HEK293 (cell line): Measurements from ENCODE around the gene GLI1.

Experiments
- CTCF ChIA-PET: fragments of 350-600 bp; formaldehyde crosslinking; extraction: SDS; loops from one replicate; lab custom pipeline; 2021; ENCODE audit warnings: antibody characterized with exemption; lab: Yijun Ruan, JAX
- POLR2A ChIA-PET: fragments of 300-600 bp; formaldehyde crosslinking; extraction: SDS; loops from one replicate; lab custom pipeline; 2020; ENCODE audit warnings: antibody characterized with exemption, inconsistent platforms; lab: Yijun Ruan, JAX
- H3K27ac ChIP-seq: fragments of 200-500 bp; sonication (Bioruptor generic); 2 replicates; pipeline ENCODE4 v1.5.1; 2014; ENCODE audit warnings: low read depth, low read length, control low read depth, inconsistent platforms; ENCODE audit errors: extremely low read depth
- H3K36me3 ChIP-seq, 2 experiments: fragments of 200-500 bp in 1 of 2; sonication (Bioruptor generic) in 1 of 2; 1 replicate in 1 of 2; 2 replicates in 1 of 2; pipeline ENCODE4 v1.5.1; 2014 to 2017; ENCODE audit warnings: inconsistent platforms in 2 of 2, low read length in 2 of 2; ENCODE audit not compliant: control insufficient read depth in 2 of 2, insufficient read depth in 1 of 2
- H3K4me1 ChIP-seq: fragments of 200-500 bp; sonication (Bioruptor generic); 2 replicates; pipeline ENCODE4 v1.5.1; 2014; ENCODE audit warnings: mild to moderate bottlenecking, low read length, inconsistent platforms; ENCODE audit not compliant: control insufficient read depth, insufficient read depth
- H3K4me3 ChIP-seq: 2 replicates; pipeline ENCODE4 v1.5.1; 2011; ENCODE audit warnings: low read depth, mild to moderate bottlenecking, control low read depth, low read length, moderate library complexity
- H3K9me3 ChIP-seq: fragments of 200-500 bp; sonication (Bioruptor generic); 2 replicates; pipeline ENCODE4 v1.5.1; 2014; ENCODE audit warnings: low read depth, low read length, inconsistent platforms; ENCODE audit not compliant: control insufficient read depth, insufficient read depth
- FEZF1 ChIP-seq: fragments of 450-650 bp; formaldehyde crosslinking; IDR thresholded peaks from 2 replicates; pipeline ENCODE4 v1.5.1; 2016; ENCODE audit warnings: missing biosample characterization, missing genetic modification characterization
- IKZF3 ChIP-seq: fragments of 450-650 bp; IDR thresholded peaks from 2 replicates; pipeline ENCODE4 v1.5.0; 2018; ENCODE audit warnings: missing biosample characterization, mild to moderate bottlenecking, missing genetic modification characterization, moderate library complexity
- SCRT2 ChIP-seq: fragments of 450-650 bp; formaldehyde crosslinking; IDR thresholded peaks from 2 replicates; pipeline ENCODE4 v1.5.1; 2016; ENCODE audit warnings: missing biosample characterization, missing genetic modification characterization
- ZBTB17 ChIP-seq: fragments of 450-650 bp; formaldehyde crosslinking; IDR thresholded peaks from 2 replicates; pipeline ENCODE4 v1.5.1; 2016; ENCODE audit warnings: missing biosample characterization, missing genetic modification characterization
- ZBTB20 ChIP-seq: fragments of 450-650 bp; formaldehyde crosslinking; IDR thresholded peaks from 2 replicates; pipeline ENCODE4 v1.5.1; 2016; ENCODE audit warnings: missing biosample characterization, missing genetic modification characterization
- ZFHX2 ChIP-seq: fragments of 450-650 bp; formaldehyde crosslinking; conservative IDR thresholded peaks from 2 replicates; pipeline ENCODE4 v1.5.1; 2016; ENCODE audit warnings: missing biosample characterization, missing genetic modification characterization
- ZNF146 ChIP-seq: fragments of 450-650 bp; formaldehyde crosslinking; IDR thresholded peaks from 2 replicates; pipeline ENCODE4 v1.5.1; 2016; ENCODE audit warnings: missing biosample characterization, missing genetic modification characterization
- ZNF248 ChIP-seq: fragments of 450-650 bp; formaldehyde crosslinking; IDR thresholded peaks from 2 replicates; pipeline ENCODE4 v1.5.1; 2017; ENCODE audit warnings: missing biosample characterization, missing genetic modification characterization
- ZNF366 ChIP-seq: fragments of 450-650 bp; formaldehyde crosslinking; conservative IDR thresholded peaks from 2 replicates; pipeline ENCODE4 v1.5.1; 2016; ENCODE audit warnings: missing biosample characterization, missing genetic modification characterization
- ZNF626 ChIP-seq: fragments of 450-650 bp; sonication (Bioruptor Pico); formaldehyde crosslinking; IDR thresholded peaks from 2 replicates; pipeline ENCODE4 v1.5.1; 2018; ENCODE audit warnings: missing biosample characterization, missing genetic modification characterization, inconsistent platforms
- ZNF777 ChIP-seq: fragments of 450-650 bp; formaldehyde crosslinking; IDR thresholded peaks from 2 replicates; pipeline ENCODE4 v1.5.1; 2017; ENCODE audit warnings: missing biosample characterization, missing genetic modification characterization, borderline replicate concordance
- ZSCAN30 ChIP-seq: fragments of 450-650 bp; IDR thresholded peaks from 2 replicates; pipeline ENCODE4 v1.5.1; 2018; ENCODE audit warnings: missing biosample characterization, mild to moderate bottlenecking, missing genetic modification characterization, moderate library complexity
- TF ChIP-seq, protein P1 (sequence below): fragments of 450-650 bp; formaldehyde crosslinking; IDR thresholded peaks from 2 replicates; pipeline ENCODE4 v1.5.1; 2016; ENCODE audit warnings: missing biosample characterization, missing genetic modification characterization
- TF ChIP-seq, protein P2 (sequence below): fragments of 450-650 bp; IDR thresholded peaks from 2 replicates; pipeline ENCODE4 v1.5.1; 2018; ENCODE audit warnings: missing biosample characterization, missing genetic modification characterization
- TF ChIP-seq, protein P3 (sequence below): fragments of 450-650 bp; formaldehyde crosslinking; IDR thresholded peaks from 2 replicates; pipeline ENCODE4 v1.5.1; 2016; ENCODE audit warnings: missing biosample characterization, missing genetic modification characterization
- TF ChIP-seq, protein P4 (sequence below): fragments of 450-650 bp; formaldehyde crosslinking; IDR thresholded peaks from 2 replicates; pipeline ENCODE4 v1.5.1; 2017; ENCODE audit warnings: missing biosample characterization, missing genetic modification characterization

GLI1 gene

DNA sequence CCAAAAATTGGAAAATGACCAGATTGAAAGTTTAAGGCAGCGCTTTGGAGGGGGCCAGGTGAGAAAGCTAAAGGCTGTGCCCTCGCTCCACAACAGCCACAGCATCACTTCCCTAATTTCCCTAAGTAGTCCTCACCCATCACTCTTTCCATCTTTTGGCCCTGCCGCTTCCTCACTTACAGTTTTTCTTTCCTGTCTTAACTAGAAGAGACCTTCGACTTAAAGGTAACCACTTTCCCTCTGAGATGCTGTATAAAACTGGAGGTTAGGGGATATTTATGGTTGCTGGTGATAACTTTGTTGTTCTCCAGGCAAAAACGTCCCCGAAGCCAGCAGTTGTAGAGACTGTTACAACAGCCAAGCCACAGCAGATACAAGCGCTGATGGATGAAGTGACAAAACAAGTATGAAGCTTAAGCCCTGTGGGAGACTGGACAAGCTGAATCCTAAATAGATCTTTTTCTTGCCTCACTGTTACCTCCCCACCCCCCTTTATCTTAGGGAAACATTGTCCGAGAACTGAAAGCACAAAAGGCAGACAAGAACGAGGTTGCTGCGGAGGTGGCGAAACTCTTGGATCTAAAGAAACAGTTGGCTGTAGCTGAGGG is 56.5 kb downstream of the GLI1 start:
- Histone ChIP-seq H3K4me1 (0 out of 2 replicates have a peak, but pooled peaks cover 2% of the 10 kb centered on the region), H3K4me3 (no peak overlapping the region), H3K27ac (no peak overlapping the region), H3K9me3 (no peaks in the 10 kb centered on the region), H3K36me3 (peaks cover 43 to 81% of the 10 kb centered on the region in 2 experiments)
- TF ChIP-seq ZBTB20 (tag by site-specific recombination) (no peak), SCRT2 (tag by site-specific recombination) (no peak), ZNF366 (tag by site-specific recombination) (peak; percentile 25; the same call in 1 of the 2 replicates)
- CTCF ChIA-PET, result interaction anchor here (0.6 to 1.1 kb wide), 3 partner anchors 56 to 881 kb away, joined by 3 to 8 read pairs (median 5); no protein-coding TSS in a partner anchor
- POLR2A ChIA-PET, result interaction anchor here (1.5 to 2.4 kb wide), 2 partner anchors 12 to 19 kb away, joined by 3 to 15 read pairs; no protein-coding TSS in a partner anchor

DNA sequence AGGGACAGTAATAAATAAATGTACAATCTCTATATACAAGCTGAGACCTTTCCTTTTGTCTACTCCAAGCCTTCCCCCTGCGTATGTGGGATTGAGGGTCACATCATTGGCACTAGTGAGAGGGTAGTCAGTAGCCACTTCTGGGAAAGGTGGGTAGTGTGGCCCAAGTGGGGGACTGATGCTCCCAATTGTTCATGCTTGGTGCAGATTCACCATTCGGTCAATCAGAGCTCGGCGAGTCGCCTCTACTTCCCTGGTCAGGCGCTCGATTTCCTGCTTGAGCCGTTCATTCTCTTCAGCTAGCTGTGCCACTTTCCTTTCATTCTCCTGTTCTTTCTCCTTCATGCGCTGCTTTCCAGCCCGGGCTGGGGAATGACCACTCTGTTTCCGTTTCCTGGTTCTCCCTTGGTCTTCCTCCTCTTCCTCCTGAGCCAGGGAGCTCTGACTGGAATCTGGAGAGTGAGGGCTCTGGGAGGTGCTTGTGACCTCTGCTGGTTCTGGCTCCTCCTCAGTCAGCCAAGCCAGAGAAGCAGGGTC is 57.1 kb downstream of the GLI1 start:
- TF ChIP-seq, protein P1, sequence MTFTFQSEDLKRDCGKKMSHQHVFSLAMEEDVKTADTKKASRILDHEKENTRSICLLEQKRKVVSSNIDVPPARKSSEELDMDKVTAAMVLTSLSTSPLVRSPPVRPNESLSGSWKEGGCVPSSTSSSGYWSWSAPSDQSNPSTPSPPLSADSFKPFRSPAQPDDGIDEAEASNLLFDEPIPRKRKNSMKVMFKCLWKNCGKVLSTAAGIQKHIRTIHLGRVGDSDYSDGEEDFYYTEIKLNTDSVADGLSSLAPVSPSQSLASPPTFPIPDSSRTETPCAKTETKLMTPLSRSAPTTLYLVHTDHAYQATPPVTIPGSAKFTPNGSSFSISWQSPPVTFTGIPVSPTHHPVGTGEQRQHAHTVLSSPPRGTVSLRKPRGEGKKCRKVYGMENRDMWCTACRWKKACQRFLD (tag by site-specific recombination), result no peak
- no peak for TF ChIP-seq ZNF146 (tag by site-specific recombination)
- TF ChIP-seq ZFHX2, result no peak
- TF ChIP-seq ZNF777, result no peak
- TF ChIP-seq, protein P2, sequence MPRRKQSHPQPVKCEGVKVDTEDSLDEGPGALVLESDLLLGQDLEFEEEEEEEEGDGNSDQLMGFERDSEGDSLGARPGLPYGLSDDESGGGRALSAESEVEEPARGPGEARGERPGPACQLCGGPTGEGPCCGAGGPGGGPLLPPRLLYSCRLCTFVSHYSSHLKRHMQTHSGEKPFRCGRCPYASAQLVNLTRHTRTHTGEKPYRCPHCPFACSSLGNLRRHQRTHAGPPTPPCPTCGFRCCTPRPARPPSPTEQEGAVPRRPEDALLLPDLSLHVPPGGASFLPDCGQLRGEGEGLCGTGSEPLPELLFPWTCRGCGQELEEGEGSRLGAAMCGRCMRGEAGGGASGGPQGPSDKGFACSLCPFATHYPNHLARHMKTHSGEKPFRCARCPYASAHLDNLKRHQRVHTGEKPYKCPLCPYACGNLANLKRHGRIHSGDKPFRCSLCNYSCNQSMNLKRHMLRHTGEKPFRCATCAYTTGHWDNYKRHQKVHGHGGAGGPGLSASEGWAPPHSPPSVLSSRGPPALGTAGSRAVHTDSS (tag by site-specific recombination), result peak; percentile 76
- TF ChIP-seq ZBTB17 (tag by site-specific recombination), result peak; percentile 52
- no peak for TF ChIP-seq ZSCAN30 (tag by site-specific recombination)
- TF ChIP-seq IKZF3 (tag by site-specific recombination), result 0 out of 2 replicates have a peak, but pooled peaks have one; percentile 4
- Histone ChIP-seq H3K4me1 (peaks cover 8% of the 10 kb centered on the region; the same call in 1 of the 2 replicates), H3K36me3 (peaks cover 40 to 74% of the 10 kb centered on the region in 2 experiments), H3K9me3 (no peaks in the 10 kb centered on the region), H3K27ac (no peak overlapping the region), H3K4me3 (no peak overlapping the region)
- ChIA-PET POLR2A (interaction anchor here (1.4 to 2.4 kb wide), 2 partner anchors 10 to 13 kb away, joined by 4 to 15 read pairs; no protein-coding TSS in a partner anchor), CTCF (interaction anchor here (0.8 to 1.6 kb wide), 3 partner anchors 56 to 796 kb away, joined by 4 to 8 read pairs (median 5); partner anchors contain the start of gene GLI1)

DNA sequence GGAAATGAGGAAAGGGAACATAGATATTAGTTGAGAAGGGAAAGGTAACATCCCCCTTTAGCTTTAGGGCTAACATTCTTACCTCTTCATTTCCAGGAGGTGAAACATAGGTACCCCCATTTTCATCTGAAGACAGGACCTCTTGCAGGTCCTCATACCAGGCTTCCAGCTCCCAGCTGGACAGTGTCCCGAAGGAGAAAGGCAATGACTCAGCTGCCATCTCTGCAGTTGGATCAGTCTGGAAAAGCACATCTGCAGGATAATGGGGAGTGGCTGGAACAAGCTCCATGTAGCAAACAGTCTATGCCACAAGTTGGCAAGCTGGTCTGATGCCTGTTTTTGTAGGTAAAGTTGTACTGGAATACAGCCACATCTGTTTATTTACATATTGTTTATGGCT is 57.6 kb downstream of the GLI1 start:
- ChIA-PET POLR2A (interaction anchor here (1.4 to 2.4 kb wide), 2 partner anchors 9 to 13 kb away, joined by 4 to 15 read pairs; no protein-coding TSS in a partner anchor), CTCF (interaction anchor here (1.6 kb wide), 1 partner anchor 58 kb away, joined by 4 read pairs; the partner anchor contains the start of gene GLI1)
- Histone ChIP-seq H3K4me3 (no peak overlapping the region), H3K36me3 (peaks cover 40 to 69% of the 10 kb centered on the region in 2 experiments), H3K4me1 (peaks cover 13% of the 10 kb centered on the region), H3K9me3 (no peaks in the 10 kb centered on the region), H3K27ac (no peak overlapping the region; the same call in 1 of the 2 replicates)
- no peak for TF ChIP-seq ZNF248 (tag by site-specific recombination)
- TF ChIP-seq, protein P3, sequence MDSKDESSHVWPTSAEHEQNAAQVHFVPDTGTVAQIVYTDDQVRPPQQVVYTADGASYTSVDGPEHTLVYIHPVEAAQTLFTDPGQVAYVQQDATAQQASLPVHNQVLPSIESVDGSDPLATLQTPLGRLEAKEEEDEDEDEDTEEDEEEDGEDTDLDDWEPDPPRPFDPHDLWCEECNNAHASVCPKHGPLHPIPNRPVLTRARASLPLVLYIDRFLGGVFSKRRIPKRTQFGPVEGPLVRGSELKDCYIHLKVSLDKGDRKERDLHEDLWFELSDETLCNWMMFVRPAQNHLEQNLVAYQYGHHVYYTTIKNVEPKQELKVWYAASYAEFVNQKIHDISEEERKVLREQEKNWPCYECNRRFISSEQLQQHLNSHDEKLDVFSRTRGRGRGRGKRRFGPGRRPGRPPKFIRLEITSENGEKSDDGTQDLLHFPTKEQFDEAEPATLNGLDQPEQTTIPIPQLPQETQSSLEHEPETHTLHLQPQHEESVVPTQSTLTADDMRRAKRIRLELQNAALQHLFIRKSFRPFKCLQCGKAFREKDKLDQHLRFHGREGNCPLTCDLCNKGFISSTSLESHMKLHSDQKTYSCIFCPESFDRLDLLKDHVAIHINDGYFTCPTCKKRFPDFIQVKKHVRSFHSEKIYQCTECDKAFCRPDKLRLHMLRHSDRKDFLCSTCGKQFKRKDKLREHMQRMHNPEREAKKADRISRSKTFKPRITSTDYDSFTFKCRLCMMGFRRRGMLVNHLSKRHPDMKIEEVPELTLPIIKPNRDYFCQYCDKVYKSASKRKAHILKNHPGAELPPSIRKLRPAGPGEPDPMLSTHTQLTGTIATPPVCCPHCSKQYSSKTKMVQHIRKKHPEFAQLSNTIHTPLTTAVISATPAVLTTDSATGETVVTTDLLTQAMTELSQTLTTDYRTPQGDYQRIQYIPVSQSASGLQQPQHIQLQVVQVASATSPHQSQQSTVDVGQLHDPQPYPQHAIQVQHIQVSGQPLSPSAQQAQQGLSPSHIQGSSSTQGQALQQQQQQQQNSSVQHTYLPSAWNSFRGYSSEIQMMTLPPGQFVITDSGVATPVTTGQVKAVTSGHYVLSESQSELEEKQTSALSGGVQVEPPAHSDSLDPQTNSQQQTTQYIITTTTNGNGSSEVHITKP (tag by site-specific recombination), result peak; percentile 88
- 0 out of 2 replicates have a peak, but pooled peaks have one; percentile 22 for TF ChIP-seq SCRT2 (tag by site-specific recombination)
- TF ChIP-seq, protein P4, sequence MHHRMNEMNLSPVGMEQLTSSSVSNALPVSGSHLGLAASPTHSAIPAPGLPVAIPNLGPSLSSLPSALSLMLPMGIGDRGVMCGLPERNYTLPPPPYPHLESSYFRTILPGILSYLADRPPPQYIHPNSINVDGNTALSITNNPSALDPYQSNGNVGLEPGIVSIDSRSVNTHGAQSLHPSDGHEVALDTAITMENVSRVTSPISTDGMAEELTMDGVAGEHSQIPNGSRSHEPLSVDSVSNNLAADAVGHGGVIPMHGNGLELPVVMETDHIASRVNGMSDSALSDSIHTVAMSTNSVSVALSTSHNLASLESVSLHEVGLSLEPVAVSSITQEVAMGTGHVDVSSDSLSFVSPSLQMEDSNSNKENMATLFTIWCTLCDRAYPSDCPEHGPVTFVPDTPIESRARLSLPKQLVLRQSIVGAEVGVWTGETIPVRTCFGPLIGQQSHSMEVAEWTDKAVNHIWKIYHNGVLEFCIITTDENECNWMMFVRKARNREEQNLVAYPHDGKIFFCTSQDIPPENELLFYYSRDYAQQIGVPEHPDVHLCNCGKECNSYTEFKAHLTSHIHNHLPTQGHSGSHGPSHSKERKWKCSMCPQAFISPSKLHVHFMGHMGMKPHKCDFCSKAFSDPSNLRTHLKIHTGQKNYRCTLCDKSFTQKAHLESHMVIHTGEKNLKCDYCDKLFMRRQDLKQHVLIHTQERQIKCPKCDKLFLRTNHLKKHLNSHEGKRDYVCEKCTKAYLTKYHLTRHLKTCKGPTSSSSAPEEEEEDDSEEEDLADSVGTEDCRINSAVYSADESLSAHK (tag by site-specific recombination), result no peak
- 0 out of 2 replicates have a peak, but pooled peaks have one; percentile 5 for TF ChIP-seq IKZF3 (tag by site-specific recombination)
- no peak for TF ChIP-seq ZNF626 (tag by site-specific recombination)
- TF ChIP-seq FEZF1 (tag by site-specific recombination), result peak; percentile 29; the same call in 1 of the 2 replicates
